Neural cell (in vitro differentiated cells): ENCODE results near the gene PNLIPRP2. TPM values are rescaled to one million over a fixed set of nuclear protein-coding genes. Genes with fewer than 3 reads are reported as not detected.

Source experiments
- H2AFZ ChIP-seq: fragments of 200-600, 300-800 bp; sonication (generic), shearing (Covaris generic); 2 replicates; pipeline ENCODE4 v1.6.0; 2014; ENCODE audit warnings: low read depth, mild to moderate bottlenecking, antibody characterized with exemption, low read length, moderate library complexity
- H3F3A ChIP-seq: fragments of 200-600 bp; shearing (Covaris generic); 2 replicates; pipeline ENCODE4 v1.6.1; 2016; ENCODE audit warnings: mild to moderate bottlenecking, moderate library complexity, mixed read lengths, antibody characterized with exemption, low read length; ENCODE audit not compliant: insufficient read depth, poor library complexity, severe bottlenecking
- H3K27ac ChIP-seq: fragments of 200-600, 300-800 bp; sonication (generic), shearing (Covaris generic); 2 replicates; pipeline ENCODE4 v1.5.1; 2014; ENCODE audit warnings: mild to moderate bottlenecking, low read length, moderate library complexity
- H3K27me3 ChIP-seq: fragments of 300-800, 200-600 bp; sonication (generic), shearing (Covaris generic); 2 replicates; pipeline ENCODE4 v1.6.0; 2014; ENCODE audit warnings: mild to moderate bottlenecking, low read depth, low read length, moderate library complexity; ENCODE audit not compliant: insufficient read depth
- H3K36me3 ChIP-seq: fragments of 300-800, 200-600 bp; sonication (generic), shearing (Covaris generic); 2 replicates; pipeline ENCODE4 v1.5.1; 2014; ENCODE audit warnings: mild to moderate bottlenecking, antibody characterized with exemption, low read length, moderate library complexity; ENCODE audit not compliant: insufficient read depth
- H3K4me2 ChIP-seq: fragments of 300-800, 200-600 bp; sonication (generic), shearing (Covaris generic); 2 replicates; pipeline ENCODE4 v1.6.0; 2014; ENCODE audit warnings: mild to moderate bottlenecking, low read length
- H3K4me3 ChIP-seq: fragments of 300-800, 200-600 bp; sonication (generic), shearing (Covaris generic); 2 replicates; pipeline ENCODE4 v1.5.1; 2014; ENCODE audit warnings: mild to moderate bottlenecking, low read length, moderate library complexity
- H3K79me2 ChIP-seq: fragments of 200-600 bp; shearing (Covaris generic); replicated peaks from 2 replicates; pipeline ENCODE4 v1.6.0; 2014; ENCODE audit warnings: mild to moderate bottlenecking, low read length, moderate library complexity; ENCODE audit not compliant: insufficient read depth
- H3K9ac ChIP-seq: fragments of 300-800, 200-600 bp; sonication (generic), shearing (Covaris generic); 2 replicates; pipeline ENCODE4 v1.6.1; 2016; ENCODE audit warnings: mild to moderate bottlenecking, low read length, mixed read lengths
- H3K9me2 ChIP-seq: fragments of 200-600 bp; shearing (Covaris generic); 2 replicates; pipeline ENCODE4 v1.6.1; 2016; ENCODE audit warnings: mild to moderate bottlenecking, low read length, mixed read lengths; ENCODE audit not compliant: insufficient read depth
- H3K9me3 ChIP-seq: fragments of 200-600, 300-800 bp; sonication (generic), shearing (Covaris generic); 2 replicates; pipeline ENCODE4 v1.6.1; 2016; ENCODE audit warnings: mild to moderate bottlenecking, mixed run types, low read length, moderate library complexity, mixed read lengths
- H4K20me1 ChIP-seq: fragments of 200-600 bp; shearing (Covaris generic); 2 replicates; pipeline ENCODE4 v1.6.1; 2016; ENCODE audit warnings: mild to moderate bottlenecking, mixed run types; ENCODE audit not compliant: insufficient read depth
- EP300 ChIP-seq: fragments of 450-650 bp; conservative IDR thresholded peaks from 2 replicates; pipeline ENCODE4 v1.6.1; 2014; ENCODE audit warnings: antibody characterized with exemption, mild to moderate bottlenecking, moderate library complexity; ENCODE audit not compliant: poor library complexity, severe bottlenecking
- EZH2 ChIP-seq: fragments of 200-600, 300-800 bp; shearing (Covaris generic), sonication (generic); IDR thresholded peaks from 2 replicates; pipeline ENCODE4 v1.6.1; 2014; ENCODE audit warnings: antibody characterized with exemption, low read length, borderline replicate concordance, mild to moderate bottlenecking; ENCODE audit not compliant: insufficient read depth, poor library complexity, severe bottlenecking
- MXI1 ChIP-seq: fragments of 450-650 bp; conservative IDR thresholded peaks from 2 replicates; pipeline ENCODE4 v1.6.1; 2014; ENCODE audit warnings: antibody characterized with exemption, mild to moderate bottlenecking; ENCODE audit not compliant: poor library complexity, severe bottlenecking
- POLR2AphosphoS5 ChIP-seq: IDR thresholded peaks from 2 replicates; pipeline ENCODE4 v1.6.1; 2012
- RAD21 ChIP-seq: fragments of 450-650 bp; conservative IDR thresholded peaks from 2 replicates; pipeline ENCODE4 v1.6.1; 2014; ENCODE audit warnings: antibody characterized with exemption, mild to moderate bottlenecking, moderate library complexity
- SMC3 ChIP-seq: fragments of 450-650 bp; conservative IDR thresholded peaks from 2 replicates; pipeline ENCODE4 v1.6.1; 2014; ENCODE audit warnings: antibody characterized with exemption, mild to moderate bottlenecking, moderate library complexity; ENCODE audit not compliant: poor library complexity
- TAF1 ChIP-seq: IDR thresholded peaks from 2 replicates; pipeline ENCODE4 v1.6.1; 2012; ENCODE audit warnings: low read depth
- polyA plus RNA-seq: library from polyadenylated mRNA; depleted of rRNA; stranded (reverse); fragments of >200 nt; gene quantifications from 2 replicates; pipeline ENCODE4 v1.2.3, GENCODE V29; 2014
- TF ChIP-seq, protein P1 (sequence below): fragments of 450-650 bp; IDR thresholded peaks from 2 replicates; pipeline ENCODE4 v1.5.1; 2014; ENCODE audit warnings: antibody characterized with exemption, mild to moderate bottlenecking, moderate library complexity; ENCODE audit not compliant: poor library complexity, severe bottlenecking
- TF ChIP-seq, protein P2 (sequence below): IDR thresholded peaks from 2 replicates; pipeline ENCODE4 v1.6.1; 2012; ENCODE audit warnings: borderline replicate concordance

The PNLIPRP2 gene
- polyA plus RNA-seq, 1 donor from 2014 or later = not detected

DNA sequence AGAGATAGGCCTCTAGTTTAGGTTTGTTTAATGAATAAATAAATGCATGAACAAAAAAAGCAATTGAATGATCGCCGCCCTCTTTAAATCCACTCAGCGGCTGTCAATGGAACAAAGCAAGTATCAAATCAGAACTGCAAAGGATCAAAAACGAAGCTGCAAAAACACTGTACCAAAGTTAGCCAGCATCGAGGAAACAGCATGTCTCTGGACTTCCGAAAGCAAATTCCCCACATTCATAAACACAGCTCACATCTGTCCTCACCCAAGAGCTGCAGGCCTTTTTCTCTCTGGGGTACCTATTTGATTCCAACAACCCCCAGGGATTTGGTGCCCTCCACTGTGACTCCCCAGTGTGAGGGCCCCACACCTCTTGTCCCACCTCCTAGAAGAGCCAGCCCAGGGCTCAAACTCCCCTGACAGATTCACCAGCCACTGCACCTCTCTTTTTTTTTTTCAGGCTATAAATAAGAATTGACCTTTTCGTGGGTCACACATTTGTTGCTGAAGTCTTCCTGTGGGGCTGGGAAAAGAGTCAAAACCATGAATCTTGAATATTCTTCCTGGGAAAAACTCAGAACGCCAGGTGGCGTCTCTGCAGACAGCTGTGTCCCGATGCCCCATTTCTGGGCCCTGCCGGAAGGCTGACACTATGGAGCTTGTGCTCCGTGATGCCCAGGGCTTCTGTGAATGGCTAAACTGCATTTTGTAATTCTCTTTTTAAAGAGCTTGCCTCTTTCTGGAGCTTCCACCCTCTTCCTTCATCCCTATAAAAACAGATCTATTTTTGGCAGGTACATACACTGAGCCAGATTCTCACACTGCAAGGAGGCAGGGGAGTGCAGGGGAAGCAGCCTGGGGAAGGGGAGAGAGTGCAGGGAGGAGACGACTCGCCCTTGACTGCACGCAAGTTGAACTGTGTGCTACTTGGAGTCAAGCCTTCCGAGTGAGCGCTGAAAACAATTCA, 69.9 kb downstream of the PNLIPRP2 start:
- TF ChIP-seq SMC3 (peak; percentile 65), RAD21 (peak; percentile 43), TAF1 (no peak), EZH2 (no peak), POLR2AphosphoS5 (no peak), MXI1 (no peak), EP300 (no peak)
- TF ChIP-seq, protein P1, sequence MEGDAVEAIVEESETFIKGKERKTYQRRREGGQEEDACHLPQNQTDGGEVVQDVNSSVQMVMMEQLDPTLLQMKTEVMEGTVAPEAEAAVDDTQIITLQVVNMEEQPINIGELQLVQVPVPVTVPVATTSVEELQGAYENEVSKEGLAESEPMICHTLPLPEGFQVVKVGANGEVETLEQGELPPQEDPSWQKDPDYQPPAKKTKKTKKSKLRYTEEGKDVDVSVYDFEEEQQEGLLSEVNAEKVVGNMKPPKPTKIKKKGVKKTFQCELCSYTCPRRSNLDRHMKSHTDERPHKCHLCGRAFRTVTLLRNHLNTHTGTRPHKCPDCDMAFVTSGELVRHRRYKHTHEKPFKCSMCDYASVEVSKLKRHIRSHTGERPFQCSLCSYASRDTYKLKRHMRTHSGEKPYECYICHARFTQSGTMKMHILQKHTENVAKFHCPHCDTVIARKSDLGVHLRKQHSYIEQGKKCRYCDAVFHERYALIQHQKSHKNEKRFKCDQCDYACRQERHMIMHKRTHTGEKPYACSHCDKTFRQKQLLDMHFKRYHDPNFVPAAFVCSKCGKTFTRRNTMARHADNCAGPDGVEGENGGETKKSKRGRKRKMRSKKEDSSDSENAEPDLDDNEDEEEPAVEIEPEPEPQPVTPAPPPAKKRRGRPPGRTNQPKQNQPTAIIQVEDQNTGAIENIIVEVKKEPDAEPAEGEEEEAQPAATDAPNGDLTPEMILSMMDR = peak; percentile 53
- TF ChIP-seq, protein P2, sequence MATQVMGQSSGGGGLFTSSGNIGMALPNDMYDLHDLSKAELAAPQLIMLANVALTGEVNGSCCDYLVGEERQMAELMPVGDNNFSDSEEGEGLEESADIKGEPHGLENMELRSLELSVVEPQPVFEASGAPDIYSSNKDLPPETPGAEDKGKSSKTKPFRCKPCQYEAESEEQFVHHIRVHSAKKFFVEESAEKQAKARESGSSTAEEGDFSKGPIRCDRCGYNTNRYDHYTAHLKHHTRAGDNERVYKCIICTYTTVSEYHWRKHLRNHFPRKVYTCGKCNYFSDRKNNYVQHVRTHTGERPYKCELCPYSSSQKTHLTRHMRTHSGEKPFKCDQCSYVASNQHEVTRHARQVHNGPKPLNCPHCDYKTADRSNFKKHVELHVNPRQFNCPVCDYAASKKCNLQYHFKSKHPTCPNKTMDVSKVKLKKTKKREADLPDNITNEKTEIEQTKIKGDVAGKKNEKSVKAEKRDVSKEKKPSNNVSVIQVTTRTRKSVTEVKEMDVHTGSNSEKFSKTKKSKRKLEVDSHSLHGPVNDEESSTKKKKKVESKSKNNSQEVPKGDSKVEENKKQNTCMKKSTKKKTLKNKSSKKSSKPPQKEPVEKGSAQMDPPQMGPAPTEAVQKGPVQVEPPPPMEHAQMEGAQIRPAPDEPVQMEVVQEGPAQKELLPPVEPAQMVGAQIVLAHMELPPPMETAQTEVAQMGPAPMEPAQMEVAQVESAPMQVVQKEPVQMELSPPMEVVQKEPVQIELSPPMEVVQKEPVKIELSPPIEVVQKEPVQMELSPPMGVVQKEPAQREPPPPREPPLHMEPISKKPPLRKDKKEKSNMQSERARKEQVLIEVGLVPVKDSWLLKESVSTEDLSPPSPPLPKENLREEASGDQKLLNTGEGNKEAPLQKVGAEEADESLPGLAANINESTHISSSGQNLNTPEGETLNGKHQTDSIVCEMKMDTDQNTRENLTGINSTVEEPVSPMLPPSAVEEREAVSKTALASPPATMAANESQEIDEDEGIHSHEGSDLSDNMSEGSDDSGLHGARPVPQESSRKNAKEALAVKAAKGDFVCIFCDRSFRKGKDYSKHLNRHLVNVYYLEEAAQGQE = no peak
- no peaks in the 10 kb centered on the region for H3K27me3 ChIP-seq
- no peaks in the 10 kb centered on the region for H3K9me2 ChIP-seq
- H3K79me2 ChIP-seq = no peaks in the 10 kb centered on the region
- no peak overlapping the region for H2AFZ ChIP-seq
- H3K9ac ChIP-seq = no peak overlapping the region
- H3F3A ChIP-seq = no peaks in the 10 kb centered on the region
- no peaks in the 10 kb centered on the region for H3K9me3 ChIP-seq
- no peak overlapping the region for H3K27ac ChIP-seq
- no peak overlapping the region for H3K4me3 ChIP-seq
- H3K4me2 ChIP-seq = no peak overlapping the region
- H3K36me3 ChIP-seq = no peaks in the 10 kb centered on the region
- no peaks in the 10 kb centered on the region for H4K20me1 ChIP-seq

DNA sequence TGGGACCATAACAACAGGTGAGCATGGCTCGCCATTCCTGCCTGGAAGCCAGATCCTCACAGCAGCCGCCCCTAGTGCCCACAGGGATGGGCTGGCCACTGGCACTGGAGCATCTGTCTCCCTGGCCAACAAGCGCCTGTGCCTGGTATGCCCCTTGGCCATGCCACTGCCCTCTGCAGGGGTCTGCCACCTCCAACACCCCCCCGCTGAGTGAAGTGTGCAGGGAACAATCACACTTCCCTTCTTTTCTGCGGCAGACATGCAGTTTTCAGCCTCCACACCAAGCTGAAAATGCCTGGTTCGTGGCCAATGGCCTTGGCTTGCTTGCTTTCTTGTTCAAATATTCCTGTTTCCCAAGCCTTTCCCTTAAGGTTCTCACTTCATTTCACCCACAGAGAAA, 70.9 kb downstream of the PNLIPRP2 start:
- Histone ChIP-seq H4K20me1 (no peaks in the 10 kb centered on the region), H2AFZ (no peak overlapping the region), H3K27me3 (no peaks in the 10 kb centered on the region), H3K9me2 (no peaks in the 10 kb centered on the region), H3K4me2 (no peak overlapping the region), H3K9ac (no peak overlapping the region), H3K4me3 (no peak overlapping the region), H3K9me3 (no peaks in the 10 kb centered on the region), H3F3A (no peaks in the 10 kb centered on the region), H3K79me2 (no peaks in the 10 kb centered on the region), H3K36me3 (no peaks in the 10 kb centered on the region), H3K27ac (no peak overlapping the region)
- no peak for TF ChIP-seq TAF1
- TF ChIP-seq EZH2 = no peak
- no peak for TF ChIP-seq RAD21
